HG03521 (cell line): ENCODE results near the gene DHX29.
"Not testable (repeated sequence)": the region's sequence is repeated elsewhere in the genome, so short reads cannot be mapped to it uniquely, and the experiment has no call there.

Source experiments
- ATAC-seq: cut with Tn5 transposase; IDR thresholded peaks from one replicate; pipeline ENCODE4 v1.9.1; 2021; ENCODE audit warnings: mild to moderate bottlenecking, moderate library complexity; ENCODE audit not compliant: unreplicated experiment

Gene DHX29

DNA sequence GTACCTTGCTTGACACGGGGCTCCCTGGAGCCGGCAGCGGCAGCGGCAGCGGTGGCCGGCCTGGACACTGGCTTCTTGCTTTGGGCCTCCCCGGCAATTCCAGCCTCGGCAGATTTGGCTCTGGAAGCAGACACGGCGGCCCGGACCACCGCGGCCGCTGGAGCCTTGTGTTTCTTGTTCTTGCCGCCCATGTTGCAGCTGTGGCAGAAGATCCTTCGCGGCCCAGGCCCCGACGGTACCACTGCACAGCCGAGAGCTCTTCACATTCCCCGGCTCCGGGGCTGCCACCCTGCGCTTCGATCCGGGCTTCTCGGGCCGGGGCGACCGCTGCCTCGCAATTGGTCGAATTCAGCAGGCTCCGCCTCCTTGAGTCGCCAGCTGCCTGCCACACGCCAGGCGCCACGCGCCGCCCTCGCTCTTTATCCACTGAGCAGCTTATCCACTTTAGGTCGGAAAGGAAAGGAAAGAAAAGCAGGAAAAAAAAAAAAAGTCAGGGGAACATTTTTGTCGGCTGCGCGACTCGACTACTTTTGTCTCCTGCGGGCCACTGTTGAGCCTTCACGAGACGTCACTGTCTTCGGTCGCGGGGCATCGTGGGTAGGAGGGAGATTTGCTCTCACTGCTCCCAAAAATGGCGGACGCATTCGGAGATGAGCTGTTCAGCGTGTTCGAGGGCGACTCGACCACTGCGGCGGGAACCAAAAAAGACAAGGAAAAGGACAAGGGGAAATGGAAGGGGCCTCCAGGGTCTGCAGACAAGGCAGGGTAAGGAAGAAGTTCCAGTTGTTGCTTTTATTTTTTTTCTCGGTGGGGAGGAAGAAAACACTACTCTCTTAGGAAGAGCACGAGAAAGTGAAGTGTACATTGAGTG, at the start of gene DHX29, which contains the start of gene MTREX:
Gene DHX29 (minus strand): TSS at position 312 of the 871 bp plus-strand sequence. CDS start 121 bp downstream, at position 191.
Gene MTREX (plus strand): TSS at position 607 of the 871 bp plus-strand sequence. CDS start 25 bp downstream, at position 632.
- peak; percentile 87 for ATAC-seq

- no peak for ATAC-seq
These were observed 49.4 kb upstream of the DHX29 start for GRCh38 chr5:55356896-55357295.

- no peak for ATAC-seq
These were observed 43.3 kb upstream of the DHX29 start for GRCh38 chr5:55350754-55351153.

DNA sequence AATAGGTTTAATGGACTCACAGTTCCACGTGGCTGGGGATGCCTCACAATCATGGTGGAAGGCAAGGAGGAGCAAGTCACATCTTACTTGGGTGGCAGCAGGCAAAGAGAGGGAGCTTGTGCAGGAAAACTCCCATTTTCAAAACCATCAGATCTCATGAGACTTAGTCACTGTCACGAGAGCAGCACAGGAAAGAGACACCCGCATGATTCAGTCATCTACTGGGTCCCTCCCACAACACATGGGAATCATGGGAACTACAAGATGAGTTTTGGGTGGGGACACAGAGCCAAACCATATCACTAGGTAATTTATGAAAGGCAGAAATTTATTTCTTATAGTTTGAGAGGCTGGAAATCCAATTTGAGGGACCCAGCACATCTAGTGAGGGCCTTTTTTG, 40.3 kb upstream of the DHX29 start:
- no peak for ATAC-seq

GRCh38 chr5:55345327-55345726, 37.8 kb upstream of the DHX29 start:
- ATAC-seq, result no peak

GRCh38 chr5:55344392-55344992, 37.0 kb upstream of the DHX29 start:
- no peak for ATAC-seq

GRCh38 chr5:55343609-55344008, 36.1 kb upstream of the DHX29 start:
- ATAC-seq, result no peak

DNA sequence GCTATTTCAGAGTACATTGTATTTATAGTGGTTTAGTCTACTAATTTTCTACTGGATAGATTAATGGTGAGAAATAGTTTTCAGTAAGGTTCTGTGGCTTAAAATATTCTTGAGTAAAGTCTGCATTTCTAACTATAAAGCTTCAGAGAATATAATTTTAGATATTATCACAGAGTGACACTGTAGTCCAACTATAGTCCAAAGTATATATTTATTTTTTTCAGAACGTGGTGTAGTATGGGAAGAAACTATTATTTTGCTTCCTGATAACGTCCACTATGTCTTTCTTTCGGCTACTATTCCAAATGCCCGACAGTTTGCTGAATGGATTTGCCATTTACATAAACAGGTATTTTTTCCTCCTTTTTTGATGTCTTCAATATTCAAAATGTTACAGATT, 35.6 kb upstream of the DHX29 start:
- no peak for ATAC-seq

- ATAC-seq, result no peak
These were observed 31.3 kb upstream of the DHX29 start for GRCh38 chr5:55338810-55339243.

- ATAC-seq, result no peak
These were observed 30.7 kb upstream of the DHX29 start for GRCh38 chr5:55338092-55338613.

- no peak for ATAC-seq
These were observed 26.3 kb upstream of the DHX29 start for GRCh38 chr5:55333811-55334210.

DNA sequence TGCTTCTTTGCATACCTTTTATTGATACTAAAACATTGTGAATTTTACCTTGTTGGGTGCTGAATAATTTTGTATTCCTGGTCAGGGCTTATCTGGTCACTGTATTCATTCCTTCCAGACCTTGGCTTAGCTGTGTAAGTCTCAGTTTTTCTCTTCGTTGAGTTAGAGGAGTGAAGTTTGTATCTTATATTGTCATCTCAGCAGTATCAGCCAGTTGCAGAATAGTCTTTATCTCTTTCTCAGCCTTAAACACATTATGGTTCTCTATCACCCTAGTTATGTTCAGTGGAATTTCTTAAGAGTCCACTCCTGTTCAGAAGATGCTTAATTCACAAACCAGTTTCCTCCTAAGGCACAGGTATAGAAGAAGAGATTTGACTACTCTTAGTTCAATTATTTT, 25.5 kb upstream of the DHX29 start:
- ATAC-seq, result no peak

DNA sequence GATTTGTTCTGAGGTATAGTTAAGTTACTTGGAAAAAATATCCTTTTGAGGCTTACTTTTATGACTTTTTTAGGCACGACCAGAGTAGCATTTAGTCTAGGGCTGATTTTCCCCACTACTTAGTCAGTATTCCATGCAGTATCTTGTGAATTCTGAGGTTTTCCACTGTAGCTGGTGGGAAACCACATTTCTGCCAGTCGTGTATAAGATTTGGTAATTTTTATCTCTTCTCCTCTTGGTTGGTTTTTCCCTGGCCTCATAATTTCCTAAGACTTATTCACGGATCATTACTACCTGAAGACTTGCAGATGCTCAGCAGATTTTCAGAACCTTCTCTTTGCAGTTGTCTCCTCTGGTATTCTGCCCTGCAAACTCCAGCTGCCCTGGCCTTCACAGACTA, 23.8 kb upstream of the DHX29 start:
- ATAC-seq, result no peak

DNA sequence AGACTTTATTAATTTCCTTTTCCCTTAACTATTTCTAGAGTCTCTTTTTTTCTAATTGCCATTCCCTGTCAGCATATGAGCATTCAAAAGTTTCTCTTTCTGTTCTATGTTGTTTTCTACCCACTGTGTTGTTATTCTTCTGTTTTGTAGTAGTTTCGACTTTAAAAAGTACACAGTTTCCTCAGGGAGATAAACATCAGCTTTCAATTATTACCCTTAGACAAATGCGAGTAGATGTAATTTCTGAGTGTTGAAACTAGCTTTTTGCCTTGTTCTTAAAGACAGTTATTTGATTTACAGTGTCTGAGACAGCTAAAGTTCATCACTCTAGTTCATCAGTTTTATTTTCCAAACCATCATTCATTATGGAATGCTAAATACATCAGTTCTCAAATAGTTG, 19.8 kb upstream of the DHX29 start:
- ATAC-seq, result no peak

DNA sequence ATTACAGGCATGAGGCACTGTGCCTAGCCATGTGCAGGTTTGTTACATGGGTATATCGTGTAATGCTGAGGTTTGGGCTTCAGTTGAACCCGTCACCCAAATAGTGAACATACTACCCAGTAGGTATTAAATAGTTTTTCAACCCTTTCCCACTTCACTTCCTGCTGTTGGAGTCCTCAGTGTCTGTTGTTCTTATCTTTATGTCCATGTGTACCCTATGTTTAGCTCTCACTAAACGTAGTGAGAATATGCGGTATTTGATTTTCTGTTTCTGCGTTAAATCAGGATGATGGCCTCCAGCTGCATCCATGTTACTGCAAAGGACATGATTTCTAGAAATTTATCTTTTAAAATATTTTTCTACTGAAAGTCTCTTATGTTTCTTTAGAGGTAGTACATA, 18.1 kb upstream of the DHX29 start:
- no peak for ATAC-seq

GRCh38 chr5:55324815-55325418, 17.4 kb upstream of the DHX29 start:
- ATAC-seq, result no peak

DNA sequence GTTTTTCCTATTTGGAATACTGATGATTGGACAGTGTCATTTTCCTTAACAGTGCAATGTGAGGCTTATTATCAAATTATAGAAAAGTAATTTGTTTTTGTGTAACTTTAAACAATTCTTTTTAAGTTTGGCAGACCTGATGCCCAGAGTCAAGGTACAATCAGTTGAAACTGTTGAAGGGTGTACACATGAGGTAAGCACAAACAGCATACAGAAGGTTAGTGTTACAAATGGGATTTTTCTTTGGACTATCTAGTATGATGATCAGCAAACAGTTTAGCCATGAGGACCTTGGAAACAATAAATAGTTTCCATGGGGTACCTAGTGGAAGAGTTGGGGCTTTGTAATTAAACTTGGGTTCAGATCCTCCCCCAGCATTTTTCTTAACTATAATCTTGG, 16.5 kb upstream of the DHX29 start:
- ATAC-seq, result no peak

DNA sequence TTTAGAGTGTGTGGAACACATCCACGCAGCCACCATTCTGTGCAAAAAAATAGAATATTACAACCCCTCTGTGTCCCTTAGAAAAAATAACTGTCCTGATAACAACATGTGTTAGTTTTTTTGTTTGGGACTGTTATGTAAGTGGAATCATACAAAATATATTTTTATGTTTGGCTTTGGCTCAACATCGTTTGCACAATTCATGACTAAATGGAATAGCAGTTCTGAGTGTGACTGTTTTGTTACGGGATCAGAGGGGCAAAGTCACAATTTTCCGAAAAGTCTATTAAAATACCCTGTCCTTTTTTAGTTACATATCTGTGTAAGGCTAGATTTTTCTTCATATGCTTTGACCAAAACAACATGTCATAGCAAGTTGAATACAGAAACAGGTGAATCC, 13.1 kb upstream of the DHX29 start:
- no peak for ATAC-seq

- no peak for ATAC-seq
These were observed 12.0 kb upstream of the DHX29 start for GRCh38 chr5:55319491-55319890.

GRCh38 chr5:55318237-55318636, 10.7 kb upstream of the DHX29 start:
- not testable (repeated sequence) for ATAC-seq

DNA sequence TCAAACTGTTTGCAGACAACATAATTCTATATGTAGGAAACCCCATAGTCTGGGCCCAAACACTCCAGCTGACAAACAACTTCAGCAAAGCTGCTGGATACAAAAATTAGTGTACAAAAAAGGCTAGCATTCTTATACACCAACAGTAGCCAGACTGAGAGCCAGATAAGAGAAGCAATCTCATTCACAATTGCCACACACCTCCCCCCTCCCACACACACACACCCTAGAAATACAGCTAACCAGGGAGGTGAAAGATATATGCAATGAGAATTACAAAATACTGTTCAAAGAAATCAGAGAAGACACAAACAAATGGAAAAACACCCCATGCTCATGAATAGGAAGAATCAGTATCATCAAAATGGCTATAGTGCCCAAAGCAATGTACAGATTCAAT, 9.3 kb upstream of the DHX29 start:
- no peak for ATAC-seq

GRCh38 chr5:55316289-55316688, 8.8 kb upstream of the DHX29 start:
- ATAC-seq, result no peak
